GM19351 (cell line): ENCODE measurements around the gene TCERG1L.
"Not testable (repeated sequence)": the region's sequence is repeated elsewhere in the genome, so short reads cannot be mapped to it uniquely, and the experiment has no call there.

ENCODE experiments used
- ATAC-seq: cut with Tn5 transposase; IDR thresholded peaks from one replicate; pipeline ENCODE4 v1.9.1; 2021; ENCODE audit warnings: mild to moderate bottlenecking, moderate library complexity; ENCODE audit not compliant: unreplicated experiment

TCERG1L gene

DNA sequence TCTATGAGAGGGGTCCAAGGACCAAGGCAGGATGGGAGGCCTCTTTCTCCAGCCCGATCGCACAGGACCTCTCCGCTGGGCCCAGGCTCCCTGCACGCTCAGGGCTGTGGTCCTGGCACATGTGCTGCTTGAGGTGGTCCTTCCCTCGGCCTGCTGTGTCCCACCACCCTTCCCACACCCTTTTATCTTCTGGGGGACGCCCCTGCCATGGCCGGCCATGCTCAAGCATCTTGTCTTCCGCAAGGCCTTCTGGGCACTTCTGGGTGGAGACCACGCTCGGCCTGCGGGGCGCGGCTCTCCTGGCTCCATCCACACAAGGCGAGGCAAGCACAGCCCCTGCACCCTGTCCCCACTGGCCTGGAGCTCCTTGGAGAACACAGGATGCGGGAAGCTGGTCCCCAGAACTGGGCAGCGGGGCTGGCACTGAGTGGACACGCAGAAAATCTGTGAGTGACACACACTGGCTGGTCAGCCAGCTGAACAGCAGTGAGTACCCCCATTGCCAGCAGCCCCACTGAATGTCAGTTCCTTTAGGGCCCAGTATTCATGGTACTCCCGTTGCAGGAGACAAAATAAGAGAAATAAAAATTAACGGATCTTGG, 115.9 kb downstream of the TCERG1L start:
- no peak for ATAC-seq

DNA sequence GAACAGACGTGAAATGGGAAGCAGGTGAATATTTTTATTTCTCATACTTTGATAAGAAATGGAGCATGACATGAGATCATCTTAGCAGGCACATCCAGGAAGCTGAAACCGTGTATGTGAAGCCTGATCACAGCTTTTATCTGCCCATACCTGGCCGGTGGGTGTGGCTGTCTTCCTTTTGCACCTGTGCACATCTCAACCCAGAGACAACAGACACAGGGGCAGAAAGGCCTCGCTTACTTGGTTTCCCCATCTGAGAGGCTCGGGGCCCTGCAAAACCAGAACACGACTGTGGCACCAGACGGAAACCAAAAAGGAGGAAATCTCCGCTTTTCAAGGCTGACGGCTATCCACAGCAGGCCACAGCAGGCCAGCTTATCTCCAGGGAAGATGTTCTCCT, 116.4 kb downstream of the TCERG1L start:
- ATAC-seq, result no peak

DNA sequence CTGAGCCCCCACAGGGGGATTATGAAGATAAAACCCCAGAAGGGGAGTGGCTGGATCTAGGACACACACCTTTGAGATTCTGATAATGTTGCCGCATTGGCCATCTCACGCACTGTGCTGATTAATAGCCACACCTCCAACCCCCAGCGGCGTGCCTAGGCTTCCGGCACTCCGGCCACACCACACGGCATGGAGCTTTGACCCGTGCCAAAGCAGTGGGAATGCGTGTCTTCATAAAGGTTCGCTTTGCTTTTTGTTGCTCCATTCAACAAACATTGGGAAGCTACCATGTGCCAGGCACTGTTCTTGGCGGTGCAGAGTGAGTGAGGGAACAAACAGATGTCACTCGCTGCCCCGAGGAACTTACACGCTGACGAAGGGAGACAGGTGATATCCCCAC, 117.6 kb downstream of the TCERG1L start:
- no peak for ATAC-seq

DNA sequence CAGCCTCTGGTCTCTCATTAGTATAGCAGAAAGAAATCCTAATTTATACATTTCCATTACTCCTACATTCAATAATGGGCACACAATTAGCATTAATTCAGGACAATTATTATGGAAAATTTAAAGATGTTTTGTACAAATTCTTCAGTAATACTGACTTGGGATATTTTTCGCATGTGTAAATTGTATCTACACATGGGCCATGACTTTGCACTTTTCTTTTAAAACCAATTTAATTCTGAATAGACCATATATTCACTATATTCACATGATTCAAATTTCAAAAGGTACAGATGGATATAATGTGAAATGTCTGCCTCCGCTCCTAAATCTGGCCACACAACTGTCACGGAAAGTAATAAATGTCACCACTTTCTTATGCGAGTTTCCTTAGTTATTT, 123.0 kb downstream of the TCERG1L start:
- no peak for ATAC-seq

DNA sequence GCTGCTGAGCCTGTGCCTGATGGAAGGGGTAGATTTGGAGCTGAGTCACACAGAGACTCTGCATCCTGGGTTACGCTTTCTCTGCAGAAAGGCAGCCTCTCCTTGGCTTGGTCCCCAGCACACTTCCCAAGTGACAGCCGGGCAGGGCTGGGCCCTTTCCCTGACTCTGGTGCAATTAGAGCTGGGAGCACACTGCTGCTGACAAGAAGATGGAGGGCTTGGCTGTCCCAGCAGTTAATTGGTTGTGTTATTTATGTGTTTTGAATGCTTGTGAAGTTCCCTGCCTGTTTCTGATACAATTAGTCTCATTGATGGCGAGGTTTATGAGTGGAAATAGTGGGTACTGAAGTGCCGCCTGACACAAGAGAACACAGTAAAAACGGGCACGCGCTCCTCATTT, 123.6 kb downstream of the TCERG1L start:
- ATAC-seq, result no peak

DNA sequence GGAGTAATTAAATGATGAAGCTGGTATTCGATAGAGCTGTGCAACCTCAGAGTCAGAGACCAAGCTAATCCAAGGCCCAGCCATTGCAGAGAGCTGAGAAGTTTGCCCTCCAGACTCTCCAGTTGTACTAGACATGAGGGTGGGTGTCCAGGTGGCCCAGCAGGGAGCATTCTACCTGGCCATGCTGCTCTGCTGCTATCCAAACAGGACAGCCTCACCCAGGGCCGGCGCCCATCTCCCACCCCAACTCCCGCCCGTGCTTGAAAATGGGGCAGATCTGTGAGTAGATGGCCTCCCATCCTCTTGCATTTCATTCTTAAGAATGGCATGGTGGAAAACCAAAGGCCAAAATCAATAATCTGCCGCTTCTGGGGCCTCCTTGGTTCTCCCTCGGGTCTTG, 124.2 kb downstream of the TCERG1L start:
- ATAC-seq, result no peak

DNA sequence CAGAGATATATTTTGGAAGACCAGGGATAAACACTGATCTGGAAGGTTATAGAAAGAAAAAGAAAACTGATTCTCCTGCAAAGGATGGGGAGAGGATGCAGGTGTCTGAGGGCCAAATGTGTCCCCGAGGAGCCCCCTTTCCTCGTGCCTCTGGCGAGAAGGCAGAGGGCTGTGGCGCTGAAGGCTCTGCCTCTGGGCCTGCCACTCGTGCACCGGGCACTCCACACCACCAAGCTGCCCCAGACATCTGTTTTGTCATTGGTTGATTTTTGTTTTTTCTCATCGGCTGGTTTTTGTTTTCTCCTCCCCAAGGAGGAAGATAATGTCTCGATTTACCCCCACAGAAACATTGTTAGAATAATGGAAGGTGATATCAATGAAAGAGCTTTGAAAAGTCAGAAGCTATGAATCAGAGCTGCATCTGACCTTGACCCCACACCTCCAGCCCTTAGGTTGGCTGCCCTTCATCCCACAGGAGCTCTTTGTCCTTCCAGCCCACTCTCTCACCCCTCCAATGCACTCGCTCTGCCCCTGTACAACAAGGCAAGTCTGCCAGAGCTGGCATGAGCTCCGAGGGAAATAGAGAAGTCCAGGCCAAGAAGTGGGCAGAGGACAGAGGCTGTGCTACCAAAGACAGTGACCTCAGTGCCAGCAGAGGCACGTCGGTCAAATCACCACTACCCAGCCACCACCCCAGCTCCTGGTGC, 124.8 kb downstream of the TCERG1L start:
- no peak for ATAC-seq

DNA sequence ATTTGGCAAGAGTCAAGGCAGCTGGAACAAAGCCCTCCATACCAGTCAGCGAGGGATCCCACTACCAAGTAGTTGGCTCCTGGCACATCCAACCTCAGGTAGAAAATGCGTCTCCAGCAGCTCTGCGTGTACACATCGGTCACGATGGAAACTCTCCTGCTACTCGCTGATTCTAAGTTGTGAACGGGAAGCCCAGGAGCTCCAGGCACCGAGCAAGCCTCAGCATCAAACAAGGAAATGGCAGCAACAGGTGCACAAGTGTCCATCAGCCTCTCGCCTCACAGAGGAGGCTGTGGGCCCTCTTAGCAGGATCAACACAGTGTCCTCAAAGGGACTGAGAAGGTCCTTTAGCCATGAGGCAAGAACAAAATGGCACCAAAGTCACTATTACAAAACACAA, 127.0 kb downstream of the TCERG1L start:
- ATAC-seq, result no peak

DNA sequence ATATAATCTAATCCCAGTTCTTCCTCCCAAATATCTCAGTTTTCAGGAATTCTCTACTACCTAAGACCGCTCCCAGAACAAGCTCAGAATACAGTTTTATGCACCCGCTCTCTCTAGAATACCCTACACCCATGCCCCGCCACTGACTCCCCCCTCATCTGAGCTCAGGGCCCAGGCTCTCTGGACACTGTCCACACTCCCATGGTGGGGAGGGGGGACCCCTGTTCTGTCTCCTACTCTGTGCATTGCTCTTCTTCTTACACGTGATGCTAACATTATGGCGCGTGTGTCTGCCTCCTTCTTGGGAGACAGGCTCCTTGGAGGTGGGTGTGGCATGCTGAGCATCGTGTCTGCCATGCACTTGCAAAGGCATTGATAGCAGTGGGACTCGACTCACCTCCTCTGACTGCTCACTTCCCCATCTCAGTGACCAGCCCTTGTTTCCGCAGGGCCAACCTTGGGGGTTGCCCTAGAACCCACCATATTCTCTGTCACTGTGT, 127.9 kb downstream of the TCERG1L start:
- ATAC-seq, result no peak

DNA sequence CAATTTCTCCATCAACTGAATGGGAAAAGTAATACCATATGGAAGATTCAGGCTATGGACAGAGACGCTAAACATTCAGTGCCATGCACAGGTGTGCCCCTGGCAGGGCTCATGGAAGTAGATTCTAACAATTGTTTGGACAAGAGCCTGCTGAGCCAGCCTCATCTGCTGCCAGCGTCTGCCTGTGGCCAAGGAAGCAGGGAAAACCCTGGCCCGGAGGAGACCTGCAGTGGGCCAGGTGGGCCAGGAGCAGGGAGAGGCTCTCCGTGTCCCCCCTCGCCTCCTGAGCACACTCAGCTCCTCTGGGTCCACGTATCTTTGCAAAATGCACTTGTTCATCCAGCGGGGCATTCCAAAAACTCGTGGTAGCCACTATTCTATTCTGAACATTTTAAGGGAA, 130.1 kb downstream of the TCERG1L start:
- ATAC-seq, result no peak

DNA sequence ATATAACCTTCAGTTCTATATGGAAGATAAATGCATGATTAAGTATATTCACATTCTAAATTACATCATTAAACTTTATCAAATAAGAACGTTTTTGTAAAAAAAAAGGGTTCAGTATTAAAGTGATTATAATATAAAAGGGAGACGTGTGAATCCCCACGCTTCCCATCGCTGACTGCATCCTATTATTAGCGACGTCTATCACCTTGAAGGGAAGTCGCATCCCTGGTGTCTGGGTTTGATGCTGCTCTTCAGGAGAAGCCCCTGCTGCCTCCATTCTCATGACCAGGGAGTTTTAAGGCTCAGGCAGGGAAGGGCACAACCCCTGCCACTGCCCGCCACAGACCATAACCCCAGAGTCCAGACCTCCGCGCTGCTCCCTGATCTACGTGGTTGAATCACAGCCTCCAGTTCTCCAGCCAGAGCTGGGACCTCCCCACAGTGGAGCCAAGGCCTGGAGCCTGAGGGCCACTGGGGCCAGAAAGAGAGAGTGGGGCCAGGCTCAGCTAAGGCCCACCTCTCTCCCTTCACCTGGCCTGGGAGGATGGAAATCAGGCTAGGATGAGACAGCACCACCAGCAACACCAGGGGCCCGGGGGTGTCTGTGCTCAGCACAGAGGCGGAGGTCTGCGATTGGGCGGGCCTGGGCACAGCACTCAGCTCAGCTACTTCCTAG, 130.6 kb downstream of the TCERG1L start:
- ATAC-seq, result no peak

DNA sequence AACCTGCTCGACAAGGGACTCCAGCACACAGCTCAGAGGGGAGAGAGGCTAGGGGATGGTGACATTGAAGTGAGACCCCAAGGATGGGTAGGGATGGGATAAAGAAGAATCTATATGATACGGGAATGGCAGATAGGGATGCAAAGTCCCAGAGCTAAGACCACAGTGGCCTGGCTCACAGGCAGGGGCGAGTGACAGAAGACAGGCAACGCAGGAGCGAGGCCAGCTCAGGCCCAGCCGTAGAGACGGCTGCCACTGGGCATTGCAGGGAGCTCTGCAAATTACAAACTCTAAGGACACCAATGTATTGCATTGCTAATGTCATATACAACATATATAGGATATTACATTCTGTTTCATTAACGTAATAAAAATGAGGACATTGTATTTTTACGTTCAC, 131.4 kb downstream of the TCERG1L start:
- no peak for ATAC-seq

DNA sequence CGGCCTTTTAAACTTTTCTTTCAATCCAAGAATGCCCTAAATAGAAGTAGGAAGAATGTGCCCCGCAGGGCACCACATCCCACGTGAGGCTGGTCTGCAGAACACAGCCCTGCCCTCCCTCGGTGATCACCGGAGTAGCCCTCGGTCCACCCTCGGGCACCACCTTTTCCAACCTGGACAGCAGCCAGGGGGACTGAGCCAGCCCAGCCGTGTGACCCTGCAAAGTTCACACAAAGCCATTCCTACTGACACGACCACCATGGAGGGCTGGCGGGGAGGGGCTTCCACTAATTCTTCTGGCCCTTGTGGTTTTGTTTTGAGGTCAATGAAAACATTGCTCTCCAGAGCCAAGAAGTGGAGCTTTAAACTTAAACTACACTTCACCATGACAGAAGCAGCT, 132.2 kb downstream of the TCERG1L start:
- ATAC-seq, result no peak

DNA sequence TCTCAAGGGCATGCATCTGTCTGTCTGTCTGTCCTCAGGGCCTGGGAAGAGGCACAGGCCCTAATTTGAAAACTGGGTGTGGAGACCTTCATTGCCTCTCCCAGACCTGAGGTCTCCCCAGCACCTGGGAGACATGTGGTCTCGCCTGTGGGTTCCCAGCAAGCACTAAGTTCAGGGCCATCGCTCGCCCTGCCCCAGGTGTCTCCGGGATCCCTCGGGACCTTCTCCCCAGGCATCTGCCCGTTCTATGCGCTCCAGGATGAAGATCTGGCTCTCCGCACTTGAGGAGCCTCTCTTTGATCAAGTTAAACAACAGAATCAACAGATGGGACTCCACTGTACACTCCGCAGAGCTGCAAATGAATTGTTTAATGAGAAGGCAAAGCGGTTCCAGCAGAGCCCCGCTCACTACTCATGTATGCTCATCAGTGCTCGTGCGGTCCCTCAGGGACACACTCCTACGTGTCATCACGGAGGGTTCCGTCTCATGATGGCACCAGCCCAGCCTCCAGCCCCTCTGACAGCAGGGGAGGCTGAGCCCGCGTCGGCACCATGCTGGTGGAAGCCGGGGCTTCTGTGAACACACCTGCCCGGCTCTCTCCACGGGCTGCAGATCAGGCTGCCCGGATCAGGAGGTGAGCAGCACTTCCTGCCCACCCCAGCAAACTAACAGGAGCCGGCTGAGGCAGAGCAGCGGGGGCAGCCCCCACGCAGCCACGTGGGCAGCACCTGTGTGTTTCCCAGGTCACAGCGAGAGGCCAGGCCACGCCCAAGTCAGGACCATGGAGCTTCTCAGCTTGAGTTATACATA, 132.8 kb downstream of the TCERG1L start:
- ATAC-seq, result no peak

DNA sequence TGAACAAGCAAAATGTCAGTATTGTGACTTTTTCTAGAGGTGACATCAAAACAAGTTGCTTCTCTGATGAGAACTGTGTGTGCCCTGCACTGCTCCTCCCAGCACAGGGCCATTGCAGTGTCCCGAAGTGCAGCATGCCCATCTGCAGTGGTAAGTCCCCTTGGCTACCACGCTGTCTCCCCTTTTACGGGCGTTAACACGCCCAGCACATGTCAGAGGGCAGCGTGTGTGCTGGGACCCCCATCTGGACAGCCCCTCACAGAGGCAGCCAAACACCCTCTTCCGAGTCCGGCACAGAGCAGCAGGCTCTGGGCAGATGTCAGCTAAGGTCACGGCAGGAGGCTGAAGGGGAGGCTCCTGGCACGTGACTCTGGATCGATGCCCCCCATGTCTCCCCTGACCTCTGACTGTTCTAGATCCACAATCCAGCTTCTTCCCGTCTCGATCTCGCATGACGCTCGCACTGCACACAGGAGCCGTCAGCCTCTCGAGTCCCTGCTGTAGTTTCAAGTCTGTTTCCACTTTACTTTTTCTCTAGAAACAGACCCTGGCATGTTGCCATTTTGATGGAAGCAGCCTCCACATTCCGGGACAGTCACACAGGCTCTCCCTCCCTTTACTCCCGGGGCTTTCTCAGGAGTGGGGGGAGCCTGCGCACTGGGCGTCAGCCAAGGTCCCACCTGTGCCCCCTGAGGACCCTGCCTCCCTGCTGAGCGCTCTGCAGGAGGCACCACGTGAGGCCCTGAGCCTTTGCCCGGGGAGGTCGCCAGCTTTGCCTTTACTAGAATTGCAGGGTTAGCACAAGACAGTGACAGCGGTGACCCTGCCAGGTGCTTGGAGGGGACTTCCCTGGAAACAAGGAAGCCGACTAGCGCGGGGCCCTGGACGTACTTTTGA, 133.8 kb downstream of the TCERG1L start:
- no peak for ATAC-seq

DNA sequence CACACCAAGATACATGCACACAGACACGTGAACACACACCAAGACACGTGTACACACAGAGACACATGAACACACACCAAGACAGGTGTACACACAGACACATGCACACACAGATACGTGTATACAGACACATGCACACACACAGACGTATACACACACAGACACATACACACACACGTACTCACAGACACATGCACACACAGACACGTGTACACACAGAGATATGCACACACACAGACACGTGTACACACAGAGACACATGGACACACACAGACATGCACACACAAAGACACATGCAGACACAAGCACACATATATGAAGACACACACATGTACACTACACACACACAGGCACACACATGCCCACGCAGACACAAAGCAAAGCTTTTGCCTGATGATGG, 134.6 kb downstream of the TCERG1L start:
- ATAC-seq, result no peak

DNA sequence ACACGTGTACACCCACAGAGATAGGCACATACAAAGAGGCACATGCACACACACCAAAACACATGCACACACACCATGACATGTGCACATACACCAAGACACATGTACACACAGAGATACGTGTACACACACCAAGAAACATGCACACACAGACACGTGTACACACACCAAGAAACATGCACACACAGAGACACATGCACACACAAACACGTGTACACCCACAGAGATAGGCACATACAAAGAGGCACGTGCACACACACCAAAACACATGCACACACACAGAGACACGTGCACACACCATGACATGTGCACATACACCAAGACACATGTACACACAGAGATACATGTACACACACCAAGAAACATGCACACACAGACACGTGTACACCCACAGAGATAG, 135.2 kb downstream of the TCERG1L start:
- not testable (repeated sequence) for ATAC-seq

DNA sequence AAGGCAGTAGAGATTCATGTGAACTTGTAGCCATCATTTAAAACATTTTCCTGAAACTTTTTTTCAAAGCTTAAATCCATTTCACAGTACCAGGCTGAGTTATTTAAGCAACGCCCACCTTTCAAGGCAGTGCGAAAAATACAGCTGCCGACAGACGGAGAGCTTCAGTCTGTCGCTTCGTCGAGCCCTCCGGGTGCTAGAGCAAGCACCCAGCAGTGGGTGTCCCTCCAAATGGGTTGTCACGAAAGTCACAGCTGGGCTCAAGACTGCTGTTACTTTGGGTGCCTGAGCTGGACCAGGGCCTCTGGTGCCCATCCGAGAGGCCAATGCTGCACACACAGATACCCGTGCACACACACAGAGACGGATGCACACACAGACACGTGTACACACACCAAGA, 135.6 kb downstream of the TCERG1L start:
- no peak for ATAC-seq

DNA sequence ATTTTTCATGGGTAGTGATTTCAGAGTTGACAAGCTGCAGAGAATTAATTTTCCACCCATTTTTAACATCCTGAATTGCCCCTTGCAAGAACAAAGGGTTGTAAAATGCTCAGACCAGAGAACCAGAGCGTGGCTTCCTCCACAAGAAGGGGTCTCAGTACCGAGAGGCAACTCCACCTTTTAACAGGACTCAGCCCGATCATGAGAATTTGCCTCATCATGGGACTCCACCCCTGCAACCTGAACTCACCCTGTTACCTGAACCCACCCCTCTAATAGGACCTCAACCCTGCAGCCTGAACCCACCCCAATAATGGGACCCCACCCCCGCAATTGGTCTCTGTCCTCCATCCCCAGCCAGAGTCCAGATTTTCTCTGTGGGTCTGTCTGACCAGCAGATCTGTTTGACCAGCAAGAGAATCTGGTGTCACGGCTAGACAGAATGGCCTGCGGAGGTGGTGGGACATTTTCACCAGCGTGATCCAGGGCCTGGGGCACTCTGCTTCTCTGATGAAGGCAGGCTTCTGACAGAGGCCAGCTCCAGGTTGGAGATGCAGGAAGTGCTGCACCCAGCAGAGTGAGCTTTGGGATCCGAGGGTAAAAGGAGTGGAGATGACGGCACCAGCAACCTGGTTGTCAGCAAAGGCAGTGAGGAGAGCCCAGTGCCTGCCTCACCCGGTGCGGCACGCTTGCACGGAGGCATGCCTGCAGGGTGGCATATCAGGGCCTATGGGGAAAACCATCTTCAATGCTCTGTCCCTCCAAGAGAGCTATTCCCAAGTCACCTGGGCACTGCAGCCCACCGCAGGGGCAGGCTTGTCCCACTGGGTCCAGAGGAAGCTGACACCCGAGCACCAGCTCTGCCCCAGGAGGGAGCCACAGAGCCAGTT, 136.6 kb downstream of the TCERG1L start:
- ATAC-seq, result no peak
